GM12878 (cell line): ENCODE measurements around the gene SEC62. TPM values are rescaled to one million over a fixed set of nuclear protein-coding genes. Genes with fewer than 3 reads are reported as not detected.
A peak's percentile ranks its signal among the peaks of the same experiment; 100 is the strongest.

Experiments used
- BHLHE40 ChIP-seq, 2 experiments: fragments of 450-650 bp in 1 of 2; IDR thresholded peaks; 2 replicates each; pipeline ENCODE4 v1.6.1; 2011 to 2017; ENCODE audit warnings: low read depth in 2 of 2, borderline replicate concordance in 1 of 2, improper control_type of control experiment in 1 of 2, low read length in 1 of 2, mild to moderate bottlenecking in 1 of 2
- BRCA1 ChIP-seq: IDR thresholded peaks from 2 replicates; pipeline ENCODE4 v1.6.1; 2011; ENCODE audit warnings: low read depth, low read length, improper control_type of control experiment
- CHD1 ChIP-seq: IDR thresholded peaks from 2 replicates; pipeline ENCODE4 v1.6.1; 2012; ENCODE audit warnings: low read depth, low read length, improper control_type of control experiment
- IRF4 ChIP-seq: IDR thresholded peaks from 2 replicates; pipeline ENCODE4 v1.6.1; 2011; ENCODE audit warnings: low read depth, low read length
- KAT2A ChIP-seq: conservative IDR thresholded peaks from 2 replicates; pipeline ENCODE4 v1.6.1; 2011; ENCODE audit warnings: low read depth, low read length; ENCODE audit not compliant: control insufficient read depth
- MTA2 ChIP-seq: fragments of 450-650 bp; IDR thresholded peaks from 2 replicates; pipeline ENCODE4 v1.6.1; 2016; ENCODE audit warnings: low read depth, mild to moderate bottlenecking, moderate library complexity
- PAX8 ChIP-seq: fragments of 450-650 bp; IDR thresholded peaks from 2 replicates; pipeline ENCODE4 v1.6.1; 2017; ENCODE audit warnings: mild to moderate bottlenecking, moderate library complexity
- RAD21 ChIP-seq: IDR thresholded peaks from 2 replicates; pipeline ENCODE4 v1.6.1; 2011; ENCODE audit warnings: mild to moderate bottlenecking, low read depth, low read length, moderate library complexity; ENCODE audit not compliant: insufficient read depth
- RBBP5 ChIP-seq: fragments of 200-600 bp; sonication (generic); conservative IDR thresholded peaks from 2 replicates; pipeline ENCODE4 v1.6.1; 2016
- SMAD1 ChIP-seq: fragments of 450-650 bp; IDR thresholded peaks from 2 replicates; pipeline ENCODE4 v1.6.1; 2018; ENCODE audit warnings: mild to moderate bottlenecking, low read depth; ENCODE audit not compliant: partially characterized antibody
- SP1 ChIP-seq: IDR thresholded peaks from one replicate; pipeline ENCODE4 v1.6.1; 2011; ENCODE audit warnings: low read depth, low read length
- SPI1 ChIP-seq: IDR thresholded peaks from 2 replicates; pipeline ENCODE4 v1.6.1; 2011; ENCODE audit warnings: low read depth, mild to moderate bottlenecking, low read length, moderate library complexity, borderline replicate concordance; ENCODE audit not compliant: insufficient read depth
- SREBF2 ChIP-seq: IDR thresholded peaks from 2 replicates; pipeline ENCODE4 v1.6.1; 2012; ENCODE audit warnings: mild to moderate bottlenecking, low read length
- STAT3 ChIP-seq: IDR thresholded peaks from 2 replicates; pipeline ENCODE4 v1.6.1; 2011; ENCODE audit warnings: low read depth, low read length, improper control_type of control experiment
- TAF1 ChIP-seq: IDR thresholded peaks from 2 replicates; pipeline ENCODE4 v1.6.1; 2011; ENCODE audit warnings: mild to moderate bottlenecking, low read depth, low read length, borderline replicate concordance
- polyA plus RNA-seq, 11 experiments: library from polyadenylated mRNA; depleted of rRNA in 4 of 11; unstranded in 6 of 11; stranded (reverse) in 5 of 11; fragments of >200 nt; fragmentation: Nextera tagmentation in 4 of 11; fragmentation: Illumina TruSeq in 1 of 11; extraction: Ambion mirVana in 4 of 11; extraction: Trizol in 1 of 11; gene quantifications; 1 replicate in 1 of 11; 2 replicates in 10 of 11; pipeline versions ENCODE4 v1.2.1 to v1.2.3, GENCODE V29; 2011 to 2016; ENCODE audit warnings: inconsistent platforms in 2 of 11, missing spikeins in 2 of 11, low read depth in 1 of 11
- total RNA-seq, 4 experiments: library from RNA; depleted of rRNA in 3 of 4; stranded (reverse); fragments of >200 nt in 3 of 4; fragmentation: Illumina TruSeq in 1 of 4; extraction: Trizol in 1 of 4; gene quantifications; 2 replicates each; pipeline versions ENCODE4 v1.2.1 to v1.2.3, GENCODE V29; 2013 to 2021
- TF ChIP-seq, protein P1 (sequence below): fragments of 450-650 bp; IDR thresholded peaks from 2 replicates; pipeline ENCODE4 v1.6.1; 2018; ENCODE audit warnings: borderline replicate concordance, mild to moderate bottlenecking; ENCODE audit not compliant: partially characterized antibody
- TF ChIP-seq, protein P2 (sequence below): fragments of 450-650 bp; formaldehyde crosslinking; IDR thresholded peaks from 2 replicates; pipeline ENCODE4 v1.4.0; 2020; ENCODE audit warnings: mild to moderate bottlenecking, moderate library complexity
- TF ChIP-seq, protein P3 (sequence below): fragments of 450-650 bp; IDR thresholded peaks from 2 replicates; pipeline ENCODE4 v1.6.1; 2014; ENCODE audit warnings: mild to moderate bottlenecking
- TF ChIP-seq, protein P4 (sequence below): IDR thresholded peaks from 2 replicates; pipeline ENCODE4 v1.6.1; 2012; ENCODE audit warnings: improper control_type of control experiment, low read depth, low read length; ENCODE audit not compliant: insufficient replicate concordance

Gene SEC62
- total and polyA plus RNA-seq, 10 of the 15 experiments (the other 5 are each of a cell fraction or from before 2014, with no cell fraction given): 25.6 to 270 (median 94.8) TPM

DNA sequence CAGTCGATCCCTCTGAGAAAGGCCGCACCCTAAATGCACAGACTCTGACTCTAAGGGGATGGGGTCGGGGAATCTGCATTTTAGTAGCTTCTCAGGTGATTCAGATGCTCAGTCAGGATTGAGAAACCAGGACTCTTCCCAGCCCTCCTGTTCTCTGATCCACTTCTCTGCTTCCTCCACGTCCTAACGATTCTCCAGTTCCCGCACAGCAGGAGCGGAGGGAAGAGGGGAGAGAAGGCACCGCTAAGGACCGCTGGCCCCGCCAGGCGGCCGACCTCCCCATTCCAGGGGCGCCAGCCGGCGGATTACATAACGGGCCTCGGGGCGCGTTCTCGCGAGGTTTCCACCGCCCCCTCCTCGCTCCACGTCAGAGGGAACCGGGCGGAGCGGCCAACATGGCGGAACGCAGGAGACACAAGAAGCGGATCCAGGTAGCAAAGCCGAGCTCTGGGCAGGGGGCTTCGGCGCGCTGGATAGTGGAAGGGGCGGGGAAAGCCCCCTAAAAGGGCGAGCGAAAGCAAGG lies at the start of gene SEC62 (continued):
- TF ChIP-seq SMAD1: no peak
- no peak for TF ChIP-seq SP1
- TF ChIP-seq SPI1: no peak
- TF ChIP-seq RBBP5: no peak
- TF ChIP-seq PAX8: no peak
- no peak; the same call in 1 of the 2 replicates for TF ChIP-seq IRF4
- no peak for TF ChIP-seq STAT3
- no peak for TF ChIP-seq SREBF2
- TF ChIP-seq, protein P1, sequence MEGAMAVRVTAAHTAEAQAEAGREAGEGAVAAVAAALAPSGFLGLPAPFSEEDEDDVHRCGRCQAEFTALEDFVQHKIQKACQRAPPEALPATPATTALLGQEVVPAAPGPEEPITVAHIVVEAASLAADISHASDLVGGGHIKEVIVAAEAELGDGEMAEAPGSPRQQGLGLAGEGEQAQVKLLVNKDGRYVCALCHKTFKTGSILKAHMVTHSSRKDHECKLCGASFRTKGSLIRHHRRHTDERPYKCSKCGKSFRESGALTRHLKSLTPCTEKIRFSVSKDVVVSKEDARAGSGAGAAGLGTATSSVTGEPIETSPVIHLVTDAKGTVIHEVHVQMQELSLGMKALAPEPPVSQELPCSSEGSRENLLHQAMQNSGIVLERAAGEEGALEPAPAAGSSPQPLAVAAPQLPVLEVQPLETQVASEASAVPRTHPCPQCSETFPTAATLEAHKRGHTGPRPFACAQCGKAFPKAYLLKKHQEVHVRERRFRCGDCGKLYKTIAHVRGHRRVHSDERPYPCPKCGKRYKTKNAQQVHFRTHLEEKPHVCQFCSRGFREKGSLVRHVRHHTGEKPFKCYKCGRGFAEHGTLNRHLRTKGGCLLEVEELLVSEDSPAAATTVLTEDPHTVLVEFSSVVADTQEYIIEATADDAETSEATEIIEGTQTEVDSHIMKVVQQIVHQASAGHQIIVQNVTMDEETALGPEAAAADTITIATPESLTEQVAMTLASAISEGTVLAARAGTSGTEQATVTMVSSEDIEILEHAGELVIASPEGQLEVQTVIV: no peak
- peak; percentile 34 to 37; a peak in 1 of 4 replicates for TF ChIP-seq BHLHE40 (IDR thresholded peaks at IDR 0.05; ENCODE audit: borderline replicate concordance in 1 of 2, low read depth in 2 of 2, low read length in 1 of 2)
- TF ChIP-seq, protein P2, sequence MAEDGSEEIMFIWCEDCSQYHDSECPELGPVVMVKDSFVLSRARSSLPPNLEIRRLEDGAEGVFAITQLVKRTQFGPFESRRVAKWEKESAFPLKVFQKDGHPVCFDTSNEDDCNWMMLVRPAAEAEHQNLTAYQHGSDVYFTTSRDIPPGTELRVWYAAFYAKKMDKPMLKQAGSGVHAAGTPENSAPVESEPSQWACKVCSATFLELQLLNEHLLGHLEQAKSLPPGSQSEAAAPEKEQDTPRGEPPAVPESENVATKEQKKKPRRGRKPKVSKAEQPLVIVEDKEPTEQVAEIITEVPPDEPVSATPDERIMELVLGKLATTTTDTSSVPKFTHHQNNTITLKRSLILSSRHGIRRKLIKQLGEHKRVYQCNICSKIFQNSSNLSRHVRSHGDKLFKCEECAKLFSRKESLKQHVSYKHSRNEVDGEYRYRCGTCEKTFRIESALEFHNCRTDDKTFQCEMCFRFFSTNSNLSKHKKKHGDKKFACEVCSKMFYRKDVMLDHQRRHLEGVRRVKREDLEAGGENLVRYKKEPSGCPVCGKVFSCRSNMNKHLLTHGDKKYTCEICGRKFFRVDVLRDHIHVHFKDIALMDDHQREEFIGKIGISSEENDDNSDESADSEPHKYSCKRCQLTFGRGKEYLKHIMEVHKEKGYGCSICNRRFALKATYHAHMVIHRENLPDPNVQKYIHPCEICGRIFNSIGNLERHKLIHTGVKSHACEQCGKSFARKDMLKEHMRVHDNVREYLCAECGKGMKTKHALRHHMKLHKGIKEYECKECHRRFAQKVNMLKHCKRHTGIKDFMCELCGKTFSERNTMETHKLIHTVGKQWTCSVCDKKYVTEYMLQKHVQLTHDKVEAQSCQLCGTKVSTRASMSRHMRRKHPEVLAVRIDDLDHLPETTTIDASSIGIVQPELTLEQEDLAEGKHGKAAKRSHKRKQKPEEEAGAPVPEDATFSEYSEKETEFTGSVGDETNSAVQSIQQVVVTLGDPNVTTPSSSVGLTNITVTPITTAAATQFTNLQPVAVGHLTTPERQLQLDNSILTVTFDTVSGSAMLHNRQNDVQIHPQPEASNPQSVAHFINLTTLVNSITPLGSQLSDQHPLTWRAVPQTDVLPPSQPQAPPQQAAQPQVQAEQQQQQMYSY (CRISPR knock-in tag): no peak
- peak; percentile 74 for TF ChIP-seq RAD21
- TF ChIP-seq CHD1: no peak
- TF ChIP-seq, protein P3, sequence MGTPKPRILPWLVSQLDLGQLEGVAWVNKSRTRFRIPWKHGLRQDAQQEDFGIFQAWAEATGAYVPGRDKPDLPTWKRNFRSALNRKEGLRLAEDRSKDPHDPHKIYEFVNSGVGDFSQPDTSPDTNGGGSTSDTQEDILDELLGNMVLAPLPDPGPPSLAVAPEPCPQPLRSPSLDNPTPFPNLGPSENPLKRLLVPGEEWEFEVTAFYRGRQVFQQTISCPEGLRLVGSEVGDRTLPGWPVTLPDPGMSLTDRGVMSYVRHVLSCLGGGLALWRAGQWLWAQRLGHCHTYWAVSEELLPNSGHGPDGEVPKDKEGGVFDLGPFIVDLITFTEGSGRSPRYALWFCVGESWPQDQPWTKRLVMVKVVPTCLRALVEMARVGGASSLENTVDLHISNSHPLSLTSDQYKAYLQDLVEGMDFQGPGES: no peak
- peak; percentile 92 for TF ChIP-seq BRCA1
- TF ChIP-seq MTA2: no peak
- TF ChIP-seq KAT2A: no peak
- peak; percentile 99 for TF ChIP-seq TAF1
- TF ChIP-seq, protein P4, sequence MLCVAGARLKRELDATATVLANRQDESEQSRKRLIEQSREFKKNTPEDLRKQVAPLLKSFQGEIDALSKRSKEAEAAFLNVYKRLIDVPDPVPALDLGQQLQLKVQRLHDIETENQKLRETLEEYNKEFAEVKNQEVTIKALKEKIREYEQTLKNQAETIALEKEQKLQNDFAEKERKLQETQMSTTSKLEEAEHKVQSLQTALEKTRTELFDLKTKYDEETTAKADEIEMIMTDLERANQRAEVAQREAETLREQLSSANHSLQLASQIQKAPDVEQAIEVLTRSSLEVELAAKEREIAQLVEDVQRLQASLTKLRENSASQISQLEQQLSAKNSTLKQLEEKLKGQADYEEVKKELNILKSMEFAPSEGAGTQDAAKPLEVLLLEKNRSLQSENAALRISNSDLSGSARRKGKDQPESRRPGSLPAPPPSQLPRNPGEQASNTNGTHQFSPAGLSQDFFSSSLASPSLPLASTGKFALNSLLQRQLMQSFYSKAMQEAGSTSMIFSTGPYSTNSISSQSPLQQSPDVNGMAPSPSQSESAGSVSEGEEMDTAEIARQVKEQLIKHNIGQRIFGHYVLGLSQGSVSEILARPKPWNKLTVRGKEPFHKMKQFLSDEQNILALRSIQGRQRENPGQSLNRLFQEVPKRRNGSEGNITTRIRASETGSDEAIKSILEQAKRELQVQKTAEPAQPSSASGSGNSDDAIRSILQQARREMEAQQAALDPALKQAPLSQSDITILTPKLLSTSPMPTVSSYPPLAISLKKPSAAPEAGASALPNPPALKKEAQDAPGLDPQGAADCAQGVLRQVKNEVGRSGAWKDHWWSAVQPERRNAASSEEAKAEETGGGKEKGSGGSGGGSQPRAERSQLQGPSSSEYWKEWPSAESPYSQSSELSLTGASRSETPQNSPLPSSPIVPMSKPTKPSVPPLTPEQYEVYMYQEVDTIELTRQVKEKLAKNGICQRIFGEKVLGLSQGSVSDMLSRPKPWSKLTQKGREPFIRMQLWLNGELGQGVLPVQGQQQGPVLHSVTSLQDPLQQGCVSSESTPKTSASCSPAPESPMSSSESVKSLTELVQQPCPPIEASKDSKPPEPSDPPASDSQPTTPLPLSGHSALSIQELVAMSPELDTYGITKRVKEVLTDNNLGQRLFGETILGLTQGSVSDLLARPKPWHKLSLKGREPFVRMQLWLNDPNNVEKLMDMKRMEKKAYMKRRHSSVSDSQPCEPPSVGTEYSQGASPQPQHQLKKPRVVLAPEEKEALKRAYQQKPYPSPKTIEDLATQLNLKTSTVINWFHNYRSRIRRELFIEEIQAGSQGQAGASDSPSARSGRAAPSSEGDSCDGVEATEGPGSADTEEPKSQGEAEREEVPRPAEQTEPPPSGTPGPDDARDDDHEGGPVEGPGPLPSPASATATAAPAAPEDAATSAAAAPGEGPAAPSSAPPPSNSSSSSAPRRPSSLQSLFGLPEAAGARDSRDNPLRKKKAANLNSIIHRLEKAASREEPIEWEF: no peak
